NCI-H2171 (cell line): ENCODE measurements around the gene WFIKKN2.

Experiments used
- DNase-seq: peaks from one replicate; lab custom pipeline; 2025; lab: John Stamatoyannopoulos, UW

WFIKKN2 gene

DNA sequence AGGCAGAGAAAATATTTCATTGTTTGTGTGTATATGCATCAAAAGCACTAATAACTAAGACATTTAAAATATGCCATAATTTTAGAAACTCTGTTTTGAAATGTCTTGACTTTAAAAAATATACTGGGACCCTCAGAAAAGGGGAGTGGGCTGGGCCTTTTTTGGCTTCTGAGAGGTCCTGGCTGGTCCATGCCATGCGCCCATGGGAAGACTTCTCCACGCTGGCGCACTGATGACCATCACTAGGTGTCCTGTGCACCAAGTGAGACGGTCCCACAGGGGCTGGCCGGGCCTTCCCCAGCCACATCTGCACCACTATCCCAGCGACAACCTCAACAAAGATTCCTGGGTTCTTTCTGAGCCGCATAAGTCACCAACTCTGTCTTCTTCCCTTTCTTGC lies 27.0 kb upstream of the WFIKKN2 start:
- no peak for DNase-seq

DNA sequence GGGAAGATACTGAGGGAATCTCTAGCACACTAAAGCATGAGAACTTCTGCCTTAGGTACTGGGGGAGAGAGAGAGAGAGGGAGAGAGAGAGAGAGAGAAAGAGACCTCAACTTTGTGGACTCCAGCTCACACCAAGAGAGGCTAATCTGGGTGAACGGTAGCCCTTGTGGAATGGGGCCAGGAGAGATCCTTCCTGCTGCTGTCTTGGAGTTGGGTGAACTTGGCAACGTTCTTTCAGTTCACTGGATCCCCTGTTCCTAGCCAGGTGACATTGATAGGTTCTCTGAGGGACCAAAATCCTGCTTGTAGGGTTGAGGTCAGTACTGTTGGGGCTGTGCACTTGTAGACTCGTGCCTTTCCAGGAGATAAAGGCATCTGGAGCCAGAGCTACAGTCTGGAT lies 26.5 kb upstream of the WFIKKN2 start:
- no peak for DNase-seq

DNA sequence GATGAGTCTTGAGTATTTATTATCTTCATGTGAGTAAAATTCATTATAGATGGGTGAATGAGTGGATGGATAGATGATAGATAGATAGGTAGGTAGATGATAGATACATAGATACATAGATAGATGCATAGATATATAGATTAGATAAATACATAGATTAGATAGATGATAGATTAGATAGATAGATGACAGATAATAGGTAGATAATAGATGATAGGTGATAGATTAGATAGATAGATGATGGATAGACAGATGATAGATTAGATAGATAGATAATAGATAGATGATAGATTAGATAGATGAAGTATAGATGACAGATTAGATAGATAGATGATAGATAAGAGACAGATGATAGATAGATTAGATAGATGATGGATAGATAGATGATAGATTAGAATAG lies 21.8 kb upstream of the WFIKKN2 start:
- no peak for DNase-seq

DNA sequence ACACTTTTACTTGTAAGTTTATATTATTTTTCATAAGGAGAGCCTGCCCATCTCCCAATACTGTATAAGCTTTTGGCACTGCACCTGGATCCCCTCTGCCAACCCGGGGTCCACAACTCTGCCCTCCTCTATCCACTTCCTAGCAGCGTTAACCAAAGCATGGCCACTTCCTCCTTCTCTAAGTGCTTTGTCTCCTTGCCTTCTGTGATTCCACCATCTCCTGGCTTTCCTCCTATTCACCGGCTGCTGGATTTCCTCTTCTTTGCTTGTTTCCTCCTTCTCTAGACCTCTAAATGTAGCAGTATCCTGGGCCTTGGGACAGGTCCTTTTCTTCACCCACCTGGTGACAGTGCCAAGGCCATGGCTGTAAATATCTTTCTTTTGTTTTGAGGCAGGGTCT lies 20.0 kb upstream of the WFIKKN2 start:
- no peak for DNase-seq

DNA sequence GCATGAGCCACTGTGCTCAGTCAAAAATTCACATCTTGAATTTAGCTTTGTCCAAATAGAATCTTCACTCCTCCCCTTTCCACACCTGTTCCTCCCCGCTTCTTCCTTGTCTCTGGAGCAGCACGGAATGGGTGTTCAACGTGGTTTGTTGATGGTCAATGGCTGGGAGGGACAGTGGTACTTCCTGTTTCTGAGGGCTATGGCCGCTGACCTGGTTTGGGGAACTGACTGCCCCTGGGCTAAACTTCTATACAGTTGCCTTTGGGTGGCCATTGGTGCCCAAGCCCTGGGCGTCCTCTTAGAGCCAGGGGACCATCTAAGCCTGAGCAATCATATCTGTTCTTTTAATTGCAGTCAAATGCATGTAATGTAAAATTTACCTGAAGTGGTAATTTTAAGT lies 19.1 kb upstream of the WFIKKN2 start:
- no peak for DNase-seq

DNA sequence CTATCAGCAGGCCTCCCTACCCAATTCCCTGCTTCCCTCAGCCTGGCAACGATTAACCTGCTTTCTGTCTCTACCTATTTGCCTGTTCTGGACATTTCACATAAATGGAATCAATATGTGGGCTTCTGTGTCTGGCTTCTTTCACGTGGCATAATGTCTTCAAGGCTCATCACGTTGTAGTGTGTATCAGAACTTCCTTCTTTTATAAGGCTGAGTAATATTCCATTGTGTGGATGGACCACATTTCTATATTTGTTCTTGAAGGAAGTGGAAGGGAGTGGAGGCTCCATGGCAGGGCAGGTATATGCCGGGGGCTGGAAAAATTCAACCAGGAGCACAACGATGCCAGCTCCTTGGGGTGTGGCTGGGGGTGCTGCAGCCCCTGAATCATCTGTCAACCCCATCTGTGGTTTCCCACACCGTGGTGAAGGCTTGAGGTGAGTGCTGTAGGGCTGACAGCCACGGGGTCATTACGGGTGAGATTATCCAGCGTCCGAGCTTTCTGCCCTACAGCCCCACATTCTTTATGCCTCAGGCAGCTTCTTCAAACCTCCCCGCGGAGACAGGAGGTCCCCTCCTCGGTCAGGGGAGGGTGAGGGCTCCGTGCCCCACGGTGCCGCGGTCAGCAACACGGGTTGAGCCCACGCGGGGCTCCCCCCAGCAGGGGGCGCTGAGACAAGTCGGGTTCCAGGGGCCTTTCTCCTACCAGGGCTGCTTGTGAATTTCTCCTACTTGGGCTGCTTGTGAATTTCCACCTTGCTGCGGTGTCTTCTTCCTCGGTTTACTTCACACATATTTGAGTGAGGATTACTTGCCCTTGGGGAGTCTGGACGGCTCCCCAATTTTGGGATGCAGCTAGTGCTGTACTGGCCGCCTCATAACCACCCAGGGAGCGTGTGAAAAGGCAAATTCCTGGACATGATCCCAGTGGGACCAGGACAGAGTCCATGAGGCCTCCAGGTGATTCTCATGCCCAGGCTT lies 18.3 kb upstream of the WFIKKN2 start:
- DNase-seq = no peak

DNA sequence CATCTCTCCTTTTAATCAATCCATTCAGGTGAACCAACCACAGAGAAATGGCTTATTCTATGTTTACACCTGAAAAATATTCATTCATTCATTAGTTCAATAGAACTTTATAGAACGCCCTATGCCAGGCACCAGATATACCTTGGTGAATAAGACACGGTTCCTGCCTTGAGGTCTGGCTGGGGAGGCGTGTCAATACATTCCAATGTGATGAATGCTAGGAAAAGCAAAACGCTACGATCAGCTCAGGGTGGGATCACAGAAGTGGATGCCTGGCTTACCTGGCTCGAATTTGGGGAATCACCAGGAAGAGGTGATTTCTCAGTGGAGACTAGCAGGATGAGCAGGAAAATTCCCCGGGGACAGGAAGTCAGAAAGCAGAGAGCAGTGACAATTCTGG lies 17.5 kb upstream of the WFIKKN2 start:
- DNase-seq = no peak

DNA sequence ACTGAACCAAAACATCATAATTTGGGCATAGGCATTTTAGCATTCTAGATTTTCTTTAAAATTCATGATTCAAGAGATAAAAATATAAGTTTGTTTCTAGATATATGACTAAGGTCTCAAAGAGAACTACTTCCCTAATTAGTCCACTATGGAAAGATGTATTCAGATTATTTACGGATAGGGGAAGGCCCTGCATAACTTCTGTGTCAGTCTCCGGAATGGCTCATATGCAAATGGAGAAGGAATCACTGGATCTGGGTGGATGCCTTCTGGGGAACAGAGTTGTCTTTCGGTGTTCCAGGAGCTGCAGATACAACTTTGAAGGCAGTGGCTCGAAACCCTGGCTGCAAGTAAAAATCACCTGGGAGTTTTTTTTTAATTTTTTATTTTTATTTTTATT lies 17.1 kb upstream of the WFIKKN2 start:
- DNase-seq = no peak

DNA sequence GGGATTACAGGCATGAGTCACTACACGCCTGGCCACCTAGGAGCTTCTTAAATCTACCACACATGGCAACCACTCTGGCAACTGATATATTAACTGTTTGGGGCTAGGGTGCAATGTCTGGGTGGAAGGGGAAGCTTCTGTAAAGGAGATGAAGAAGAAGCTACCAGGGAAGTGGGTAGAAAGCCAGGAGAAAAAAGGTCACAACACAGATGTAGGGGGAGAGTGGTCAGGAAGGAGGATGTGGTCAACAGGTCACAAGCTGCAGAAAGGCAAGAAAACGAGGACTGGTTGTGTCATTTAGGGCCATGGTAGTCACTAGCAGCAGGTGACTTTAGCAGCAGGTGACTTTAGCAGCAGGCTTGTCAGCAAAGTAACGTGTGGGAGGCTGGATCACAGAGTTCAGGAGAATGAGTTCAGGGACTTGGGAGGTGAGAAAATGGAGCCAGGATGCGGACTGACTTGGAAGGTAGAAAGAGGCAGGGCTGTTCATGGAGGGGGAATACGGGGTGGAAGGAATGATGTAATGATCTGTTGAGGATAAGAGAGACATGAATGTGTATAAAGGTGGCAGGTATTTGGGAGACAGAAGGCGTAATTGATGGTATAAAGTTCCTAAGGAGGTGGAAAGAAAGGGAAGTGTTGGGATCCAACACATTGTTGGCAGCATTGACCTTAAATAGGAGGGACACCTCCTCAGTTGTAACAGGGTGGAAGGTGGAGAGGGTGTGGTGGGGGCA lies 16.3 kb upstream of the WFIKKN2 start:
- no peak for DNase-seq

DNA sequence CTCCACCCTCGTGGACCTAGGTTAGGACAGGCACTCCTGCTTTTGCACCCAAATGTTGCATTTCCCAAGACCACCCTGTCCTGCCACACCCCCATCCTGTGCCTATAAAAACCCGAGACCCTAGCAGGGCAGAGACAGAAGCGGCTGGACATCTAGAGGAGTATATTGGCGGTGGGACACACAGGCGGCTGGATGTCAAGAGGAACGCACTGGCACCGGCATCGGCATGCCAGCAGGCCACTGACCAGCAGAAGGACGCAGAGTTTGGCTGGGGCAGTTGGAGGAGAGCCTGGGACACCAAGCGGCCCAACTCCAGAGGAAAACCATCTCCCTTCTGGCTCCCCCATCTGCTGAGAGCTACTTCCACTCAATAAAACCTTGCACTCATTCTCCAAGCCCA lies 14.7 kb upstream of the WFIKKN2 start:
- DNase-seq = no peak

DNA sequence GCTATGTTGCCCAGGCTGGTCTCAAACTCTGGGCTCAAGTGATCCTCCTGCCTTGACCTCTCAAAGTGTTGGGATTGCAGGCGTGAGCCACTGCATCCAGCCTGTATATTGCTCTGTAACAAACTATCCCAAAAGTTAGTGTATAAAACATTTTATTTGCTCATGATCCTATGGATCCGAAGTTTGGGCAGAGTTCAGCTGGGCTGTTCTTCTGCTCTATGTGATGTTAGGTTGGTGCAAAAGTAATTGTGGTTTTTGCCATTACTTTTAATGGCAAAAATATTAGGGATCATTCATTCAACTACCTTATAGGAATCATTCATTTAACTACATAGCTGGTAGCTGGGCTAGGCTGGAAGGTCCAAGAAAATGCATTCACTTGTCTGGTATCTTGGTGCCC lies 12.8 kb upstream of the WFIKKN2 start:
- no peak for DNase-seq

DNA sequence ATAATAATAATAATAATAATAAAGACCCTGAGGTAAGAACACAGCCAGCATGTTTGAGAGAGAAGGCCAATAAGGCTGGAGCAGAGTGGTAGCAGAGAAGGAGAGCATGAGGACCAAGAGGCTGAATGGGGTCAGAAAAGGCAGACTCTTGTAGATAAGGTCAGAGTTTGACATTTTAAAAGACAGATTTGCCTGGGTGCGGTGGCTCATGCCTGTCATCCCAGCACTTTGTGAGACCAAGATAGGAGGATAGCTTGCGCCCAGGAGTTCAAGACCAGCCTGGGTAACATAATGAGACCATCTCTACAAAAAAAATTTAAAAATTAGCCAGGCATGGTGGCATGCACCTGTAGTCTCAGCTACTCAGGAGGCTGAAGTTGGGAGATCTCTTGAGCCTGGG lies 11.0 kb upstream of the WFIKKN2 start:
- DNase-seq = no peak

DNA sequence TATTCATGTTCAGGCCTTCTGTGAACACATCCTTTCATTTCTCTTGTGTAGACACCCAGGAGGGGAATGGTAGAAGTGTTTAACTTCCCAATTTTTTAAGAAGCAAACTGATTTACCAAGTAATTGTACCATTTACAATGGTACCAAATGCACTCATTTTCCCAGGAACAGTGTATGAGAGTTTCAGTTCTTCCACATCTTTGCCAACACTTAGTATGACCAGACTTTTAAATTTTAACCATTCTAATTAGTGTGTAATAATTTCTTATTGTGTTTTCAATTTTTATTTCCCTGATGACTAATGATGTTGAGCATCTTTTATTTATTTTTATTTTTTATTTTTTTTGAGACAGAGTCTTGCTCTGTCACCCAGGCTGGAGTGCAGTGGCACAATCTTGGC lies 10.2 kb upstream of the WFIKKN2 start:
- DNase-seq = no peak

DNA sequence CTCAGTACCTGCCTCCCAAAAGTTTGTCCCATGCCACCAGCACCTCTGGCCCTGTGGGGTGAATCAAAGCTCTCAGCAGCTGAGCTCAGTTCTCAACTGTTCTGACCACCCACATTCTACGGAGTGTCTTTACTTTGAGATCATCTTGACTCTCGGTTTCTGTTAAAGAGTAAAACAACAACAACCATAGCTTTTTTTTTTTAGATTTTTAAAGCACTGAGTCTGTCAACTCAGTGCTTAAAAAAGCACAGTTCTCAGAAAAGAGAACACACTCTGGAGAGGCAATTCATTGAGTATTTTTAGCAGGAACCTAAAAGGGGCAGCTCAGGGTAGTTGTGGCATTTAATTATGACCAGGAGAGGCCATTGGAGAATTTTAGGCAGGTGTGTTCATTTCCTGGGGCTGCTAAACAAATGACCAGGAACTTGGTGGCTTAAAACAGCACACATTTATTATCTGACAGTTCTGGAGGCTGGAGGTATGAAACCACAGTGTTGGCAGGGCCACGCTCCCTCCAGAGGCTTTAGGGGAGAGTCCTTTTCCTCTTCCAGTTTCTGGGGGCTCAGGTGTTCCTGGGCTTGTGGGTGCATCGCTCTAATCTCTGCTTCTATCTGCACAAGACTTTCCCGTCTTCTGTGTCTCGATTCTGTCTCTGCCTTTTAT lies 6.7 kb upstream of the WFIKKN2 start:
- DNase-seq = no peak

DNA sequence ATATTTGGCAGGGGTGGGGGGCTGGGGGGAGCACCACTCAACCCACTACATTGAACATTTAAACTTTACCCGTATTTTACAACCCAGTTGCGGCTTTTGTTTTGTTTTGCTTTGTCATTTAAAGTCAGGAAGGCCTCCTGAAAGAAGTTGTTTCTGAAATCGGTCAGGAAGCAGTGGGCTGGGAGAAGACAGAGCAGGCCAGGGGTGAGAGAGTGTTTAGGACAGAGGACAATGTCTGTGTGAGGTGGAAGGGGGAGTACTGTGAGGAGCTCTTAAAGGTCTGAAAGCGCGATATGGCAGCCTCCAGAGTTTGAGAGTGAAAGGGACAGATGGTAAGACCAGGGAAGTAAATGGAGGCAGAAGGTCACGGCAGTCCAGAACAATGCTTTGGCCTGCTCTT lies 6.1 kb upstream of the WFIKKN2 start:
- no peak for DNase-seq

DNA sequence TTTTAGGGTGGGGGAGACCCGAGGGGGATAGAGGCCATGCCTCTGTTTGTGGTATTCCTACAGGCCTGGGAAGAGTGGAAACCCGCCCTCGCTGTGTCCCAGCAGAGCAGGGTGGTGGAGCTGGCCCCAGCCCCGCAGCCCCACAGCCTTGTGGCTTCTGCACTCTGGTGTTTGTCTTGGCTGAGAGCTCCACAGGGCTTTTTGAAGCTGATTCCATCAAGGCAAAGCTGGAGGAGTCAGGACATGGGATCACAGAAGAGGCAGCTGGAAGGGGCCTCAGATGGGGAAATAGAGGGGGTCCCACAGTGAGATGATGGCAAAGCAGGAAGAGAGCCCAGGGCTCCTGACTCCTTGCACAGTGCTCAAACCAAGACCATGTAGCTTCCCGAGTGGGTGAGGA lies 5.0 kb upstream of the WFIKKN2 start:
- no peak for DNase-seq

DNA sequence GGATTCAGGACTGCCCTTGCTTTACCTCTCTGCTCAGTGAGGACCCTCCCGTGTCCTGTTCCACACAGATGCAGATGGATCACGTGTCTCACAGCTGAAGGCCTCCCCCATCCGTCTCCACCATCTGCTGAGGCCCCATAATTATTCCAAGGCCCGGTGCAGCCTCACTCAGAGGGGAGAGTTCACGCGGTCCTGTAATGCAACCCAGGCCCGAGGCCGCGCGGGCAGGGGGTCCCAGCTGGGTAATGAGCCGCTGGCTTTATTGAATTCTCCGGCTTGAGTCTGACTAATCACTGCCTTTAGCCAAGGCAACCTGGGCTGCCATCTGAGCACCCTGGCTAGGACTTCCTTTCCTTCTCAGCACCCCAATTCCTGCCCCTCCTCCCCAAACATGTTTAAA lies 4.4 kb upstream of the WFIKKN2 start:
- peak; percentile 72 for DNase-seq

DNA sequence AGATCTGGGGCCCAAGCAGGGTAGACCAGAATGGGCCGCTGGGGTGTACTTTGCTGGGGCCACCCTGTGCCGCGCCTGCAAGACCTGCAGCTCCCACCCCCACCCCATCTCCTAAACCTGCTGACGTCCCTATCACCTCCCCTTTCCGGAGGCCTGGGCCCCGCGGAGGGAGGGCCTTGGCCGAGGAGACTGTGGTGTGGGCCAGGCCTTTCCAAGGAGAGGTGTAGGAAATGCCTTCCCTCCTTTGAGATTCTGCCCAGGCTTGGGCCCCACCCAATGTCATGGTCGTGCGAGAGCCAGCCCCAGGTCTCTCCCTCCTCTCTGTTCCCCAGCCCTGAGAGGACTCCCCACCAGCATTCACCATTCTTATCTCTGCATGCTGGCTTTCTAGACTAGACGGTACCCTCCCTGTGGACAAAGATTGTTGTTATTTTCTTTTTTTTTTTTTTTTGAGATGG lies 3.9 kb upstream of the WFIKKN2 start:
- DNase-seq = no peak

DNA sequence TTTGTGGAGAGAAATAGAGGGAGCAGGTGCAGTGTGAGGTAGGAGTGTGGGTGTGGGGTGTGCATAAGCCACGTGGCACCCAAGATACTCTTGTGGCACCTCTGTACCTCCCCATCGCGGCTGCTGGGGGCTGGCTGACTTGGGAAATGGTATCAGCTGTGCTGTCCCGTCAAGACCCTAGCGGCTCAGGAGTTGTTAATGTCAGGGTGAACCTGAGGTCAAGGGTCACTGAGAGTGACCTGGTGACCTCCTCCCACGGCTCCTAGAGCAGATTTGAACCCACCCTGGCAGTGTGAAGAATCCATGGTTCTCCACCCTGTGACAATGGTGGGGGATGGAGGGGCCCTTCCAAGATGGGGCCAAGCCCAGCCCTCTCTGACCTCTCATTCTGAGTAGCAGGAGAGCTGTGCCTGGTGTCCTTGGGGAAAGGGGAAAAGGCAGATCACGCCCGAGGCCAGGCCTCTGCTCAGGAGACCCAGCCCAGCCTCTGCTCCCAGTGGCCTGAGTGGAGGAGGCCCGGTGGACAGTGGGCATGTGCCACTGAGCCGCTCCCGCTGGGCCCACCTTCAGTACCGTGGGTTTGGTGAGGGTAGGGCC lies 3.0 kb upstream of the WFIKKN2 start:
- DNase-seq = no peak

DNA sequence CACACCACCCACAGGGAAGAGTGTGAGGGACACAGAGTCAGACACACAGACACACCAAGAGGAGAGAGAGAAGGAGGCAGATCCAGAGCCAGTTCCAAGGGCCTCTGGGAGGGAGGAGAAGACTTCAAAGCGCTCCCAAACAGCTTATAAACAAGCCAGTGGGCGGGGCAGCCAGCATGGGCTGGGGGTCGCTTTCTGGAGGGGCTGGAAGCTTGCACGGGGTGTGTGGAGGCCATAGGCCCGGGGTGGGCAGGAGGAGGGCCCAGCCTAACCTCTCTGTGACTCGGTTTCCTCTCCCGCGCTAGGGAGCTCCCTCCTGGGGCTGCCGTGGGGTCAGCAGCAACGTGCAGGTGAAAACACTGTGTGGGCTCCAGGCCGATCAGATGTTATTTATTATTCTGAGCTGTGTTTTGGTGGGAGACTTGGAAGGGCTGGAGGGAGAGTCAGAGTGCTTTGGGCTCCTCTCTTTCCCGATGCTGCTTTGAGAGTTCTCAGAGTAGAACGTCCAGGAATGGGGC lies 2.5 kb upstream of the WFIKKN2 start:
- DNase-seq = no peak

DNA sequence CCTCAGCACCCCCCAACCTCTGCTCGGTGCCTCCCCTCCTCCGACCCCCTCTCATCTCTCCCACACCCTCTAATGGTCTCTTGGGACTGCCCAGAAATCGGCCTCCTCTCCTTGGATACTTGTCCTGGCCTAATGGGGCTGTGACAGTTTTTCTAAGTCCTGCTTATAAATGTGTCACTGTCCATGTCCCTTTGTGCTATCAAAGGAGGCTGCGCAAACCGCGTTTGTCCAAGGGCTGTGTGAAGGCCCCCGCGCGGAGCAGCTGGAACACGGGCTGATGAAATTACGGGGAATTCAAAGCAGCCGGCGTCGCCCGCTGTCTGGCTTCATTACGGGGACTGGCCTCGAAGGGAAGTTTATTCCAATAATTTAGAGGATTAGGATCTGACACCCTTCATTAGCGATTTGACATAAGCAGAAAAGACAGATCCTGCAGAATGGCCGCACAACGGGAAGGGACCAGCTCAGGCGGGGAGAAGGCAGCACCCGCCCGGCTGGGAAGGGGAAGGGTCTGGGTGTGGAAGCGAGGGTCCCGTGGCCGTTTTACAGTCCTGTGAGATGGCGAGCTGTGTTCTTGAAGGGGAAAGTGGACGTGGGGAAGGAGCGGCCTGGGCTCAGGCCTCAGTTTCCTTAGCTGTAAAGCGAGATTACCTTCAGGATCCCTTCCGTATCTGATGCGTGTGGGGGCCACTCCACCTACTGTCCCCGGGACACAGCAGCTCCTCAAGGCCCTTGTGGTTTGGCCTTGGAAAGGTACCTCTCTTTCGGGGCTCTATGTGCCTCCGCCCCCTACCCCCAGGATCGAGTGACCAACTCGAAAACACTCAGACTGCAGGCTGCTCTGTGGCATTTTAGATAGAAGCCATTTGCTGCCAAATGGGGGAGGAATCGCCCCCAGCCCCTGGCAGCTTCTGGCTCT lies 1.6 kb upstream of the WFIKKN2 start:
- DNase-seq = no peak
